IMR-90 (cell line): ENCODE results near the gene RTN3. TPM values are rescaled to one million over a fixed set of nuclear protein-coding genes. Genes with fewer than 3 reads are reported as not detected.

Experiments
- ATAC-seq: fragments of 200-7000 bp; cut with Tn5 transposase; 2 replicates; pipeline ENCODE4 v1.9.1; 2020; ENCODE audit warnings: low read depth, mild to moderate bottlenecking, moderate library complexity
- BruUV-seq: library from RNA; stranded (reverse); fragments of 400-500 nt; replicated peaks from 2 replicates; lab custom pipeline; 2021; lab: Mats Ljungman, UMichigan
- CTCF ChIA-PET: fragments of 300-600 bp; formaldehyde crosslinking; extraction: SDS; loops from one replicate; lab custom pipeline; 2021; ENCODE audit warnings: antibody characterized with exemption; lab: Yijun Ruan, JAX
- POLR2A ChIA-PET: fragments of 300-600 bp; sonication (Branson Sonifier 250); formaldehyde crosslinking; loops from one replicate; lab custom pipeline; 2022; ENCODE audit warnings: antibody characterized with exemption; ENCODE audit not compliant: unreplicated experiment; lab: Charles Lee
- DNase-seq: peaks from one replicate; pipeline ENCODE4 v3.0.0; 2013
- H2AFZ ChIP-seq: replicated peaks from 2 replicates; pipeline ENCODE3; 2013; ENCODE audit warnings: low read length, mild to moderate bottlenecking; ENCODE audit not compliant: poor library complexity
- H2AK5ac ChIP-seq: 2 replicates; pipeline ENCODE4 v1.6.1; 2013; ENCODE audit warnings: low read depth, low read length, inconsistent platforms
- H2AK9ac ChIP-seq: replicated peaks from 2 replicates; pipeline ENCODE3; 2013; ENCODE audit warnings: mild to moderate bottlenecking, low read depth, low read length, moderate library complexity; ENCODE audit not compliant: poor library complexity
- H2BK120ac ChIP-seq: 2 replicates; pipeline ENCODE4 v1.6.1; 2013; ENCODE audit warnings: low read depth, low read length, inconsistent platforms
- H2BK15ac ChIP-seq: 3 replicates; pipeline ENCODE4 v1.6.1; 2013; ENCODE audit warnings: low read depth, low read length, inconsistent platforms
- H2BK20ac ChIP-seq: 2 replicates; pipeline ENCODE4 v1.6.1; 2013; ENCODE audit warnings: low read depth, mild to moderate bottlenecking, inconsistent platforms, low read length, moderate library complexity
- H2BK5ac ChIP-seq: 2 replicates; pipeline ENCODE4 v1.6.1; 2013; ENCODE audit warnings: mild to moderate bottlenecking, low read depth, low read length, inconsistent platforms; ENCODE audit not compliant: poor library complexity, severe bottlenecking
- H3K14ac ChIP-seq: replicated peaks from 2 replicates; pipeline ENCODE4 v1.6.1; 2013; ENCODE audit warnings: low read depth, low read length, inconsistent platforms
- H3K18ac ChIP-seq: 2 replicates; pipeline ENCODE4 v1.6.1; 2013; ENCODE audit warnings: low read depth, low read length, control low read depth
- H3K23ac ChIP-seq: 2 replicates; pipeline ENCODE4 v1.6.1; 2013; ENCODE audit warnings: low read depth, low read length, inconsistent platforms
- H3K27ac ChIP-seq: 2 replicates; pipeline ENCODE4 v1.5.1; 2013; ENCODE audit warnings: mild to moderate bottlenecking, control low read depth, low read length; ENCODE audit not compliant: insufficient read depth
- H3K27me3 ChIP-seq: 2 replicates; pipeline ENCODE4 v1.6.1; 2013; ENCODE audit warnings: low read length; ENCODE audit not compliant: control insufficient read depth, insufficient read depth
- H3K36me3 ChIP-seq: 2 replicates; pipeline ENCODE4 v1.6.1; 2013; ENCODE audit warnings: low read length, mixed read lengths; ENCODE audit not compliant: control insufficient read depth, insufficient read depth
- H3K4ac ChIP-seq: 2 replicates; pipeline ENCODE4 v1.6.1; 2013; ENCODE audit warnings: low read depth, low read length, inconsistent platforms
- H3K4me1 ChIP-seq: 2 replicates; pipeline ENCODE4 v1.6.1; 2013; ENCODE audit warnings: low read length, mixed read lengths; ENCODE audit not compliant: control insufficient read depth, insufficient read depth
- H3K4me2 ChIP-seq: 2 replicates; pipeline ENCODE4 v1.6.1; 2013; ENCODE audit warnings: low read depth, mild to moderate bottlenecking, control low read depth, low read length, moderate library complexity
- H3K4me3 ChIP-seq: 2 replicates; pipeline ENCODE4 v1.5.1; 2013; ENCODE audit warnings: low read depth, mild to moderate bottlenecking, control low read depth, low read length, moderate library complexity; ENCODE audit not compliant: insufficient read depth
- H3K56ac ChIP-seq: 2 replicates; pipeline ENCODE4 v1.6.1; 2013; ENCODE audit warnings: low read length, inconsistent platforms; ENCODE audit not compliant: insufficient read depth; ENCODE audit errors: extremely low read depth
- H3K79me1 ChIP-seq, 2 experiments: 2 replicates each; pipeline ENCODE4 v1.6.1; 2013; ENCODE audit warnings: low read length in 2 of 2, inconsistent platforms in 1 of 2, low read depth in 1 of 2
- H3K9ac ChIP-seq: 2 replicates; pipeline ENCODE4 v1.6.1; 2013; ENCODE audit warnings: low read depth, low read length, control low read depth
- H3K9me1 ChIP-seq: 2 replicates; pipeline ENCODE4 v1.6.1; 2013; ENCODE audit warnings: low read length, inconsistent platforms; ENCODE audit not compliant: insufficient read depth
- H3K9me3 ChIP-seq: 2 replicates; pipeline ENCODE4 v1.6.1; 2013; ENCODE audit warnings: low read length; ENCODE audit not compliant: control insufficient read depth, insufficient read depth
- H4K20me1 ChIP-seq: 2 replicates; pipeline ENCODE4 v1.6.1; 2013; ENCODE audit warnings: low read length, inconsistent platforms; ENCODE audit not compliant: insufficient read depth
- H4K5ac ChIP-seq: 2 replicates; pipeline ENCODE4 v1.6.1; 2013; ENCODE audit warnings: mild to moderate bottlenecking, low read depth, low read length, control low read depth
- H4K8ac ChIP-seq, 2 experiments: 2 replicates each; pipeline ENCODE4 v1.6.1; 2013; ENCODE audit warnings: low read depth in 2 of 2, low read length in 2 of 2, control low read depth in 1 of 2, inconsistent platforms in 1 of 2
- H4K91ac ChIP-seq: 2 replicates; pipeline ENCODE4 v1.6.1; 2013; ENCODE audit warnings: low read depth, low read length, inconsistent platforms; ENCODE audit not compliant: insufficient read depth
- BHLHE40 ChIP-seq: fragments of 150-350 bp; IDR thresholded peaks from 2 replicates; pipeline ENCODE4 v1.6.1; 2016; ENCODE audit warnings: mild to moderate bottlenecking, low read depth, low read length
- CEBPB ChIP-seq: IDR thresholded peaks from 2 replicates; pipeline ENCODE4 v1.6.1; 2012; ENCODE audit warnings: low read depth, low read length, improper control_type of control experiment
- CHD1 ChIP-seq: IDR thresholded peaks from 2 replicates; pipeline ENCODE4 v1.6.1; 2012; ENCODE audit warnings: low read depth, low read length, improper control_type of control experiment
- CTCF ChIP-seq: conservative IDR thresholded peaks from 2 replicates; pipeline ENCODE4 v1.5.1; 2012; ENCODE audit warnings: mild to moderate bottlenecking, low read depth, low read length, improper control_type of control experiment
- ELK1 ChIP-seq: fragments of 150-350 bp; IDR thresholded peaks from 2 replicates; pipeline ENCODE4 v1.6.1; 2016; ENCODE audit warnings: low read depth, mild to moderate bottlenecking, low read length, moderate library complexity, borderline replicate concordance
- FOS ChIP-seq: fragments of 150-350 bp; IDR thresholded peaks from 2 replicates; pipeline ENCODE4 v1.6.1; 2016; ENCODE audit warnings: low read depth, low read length
- MAFK ChIP-seq: IDR thresholded peaks from 2 replicates; pipeline ENCODE4 v1.6.1; 2012; ENCODE audit warnings: low read depth, low read length, improper control_type of control experiment
- MAZ ChIP-seq: IDR thresholded peaks from 2 replicates; pipeline ENCODE4 v1.6.1; 2012; ENCODE audit warnings: low read depth, mild to moderate bottlenecking, low read length, improper control_type of control experiment, moderate library complexity, borderline replicate concordance
- MXI1 ChIP-seq: IDR thresholded peaks from 2 replicates; pipeline ENCODE4 v1.6.1; 2012; ENCODE audit warnings: low read depth, mild to moderate bottlenecking, low read length, moderate library complexity, borderline replicate concordance
- NFE2L2 ChIP-seq: fragments of 150-350 bp; IDR thresholded peaks from 2 replicates; pipeline ENCODE4 v1.6.1; 2016; ENCODE audit warnings: low read depth, mild to moderate bottlenecking, low read length
- POLR2A ChIP-seq: IDR thresholded peaks from 2 replicates; pipeline ENCODE4 v1.6.1; 2012; ENCODE audit warnings: mild to moderate bottlenecking, low read depth, low read length
- RAD21 ChIP-seq: IDR thresholded peaks from 2 replicates; pipeline ENCODE4 v1.6.1; 2012; ENCODE audit warnings: low read length, improper control_type of control experiment
- RFX5 ChIP-seq: IDR thresholded peaks from 2 replicates; pipeline ENCODE4 v1.8.0; 2012; ENCODE audit warnings: low read depth, mild to moderate bottlenecking, low read length, moderate library complexity
- SMC3 ChIP-seq: fragments of 150-350 bp; IDR thresholded peaks from 2 replicates; pipeline ENCODE4 v1.6.1; 2016; ENCODE audit warnings: low read depth, mild to moderate bottlenecking, antibody characterized with exemption, low read length, moderate library complexity
- WGBS, 2 experiments: methylation state at CpG; one replicate each; pipeline versions ENCODE4 v1.1.5 to v1.1.7; 2013; ENCODE audit warnings: missing lambda C conversion rate in 2 of 2; ENCODE audit not compliant: insufficient read length in 1 of 2; ENCODE audit errors: extremely low coverage in 2 of 2; 5-methylcytosine and 5-hydroxymethylcytosine counted together
- dilution Hi-C: fragments of 300-500 bp; cut with HindIII; formaldehyde crosslinking; loops from one replicate; pipeline ENCODE4 v1.14.3; 2018; ENCODE audit warnings: low sequenced_read_pairs; ENCODE audit not compliant: unreplicated experiment
- in situ Hi-C: fragments of 300-500 bp; cut with MboI; formaldehyde crosslinking; loops from 3 replicates; pipeline ENCODE4 v1.14.3; 2019; ENCODE audit warnings: low sequenced_read_pairs, inconsistent platforms, mixed read lengths
- intact Hi-C: fragments of 100-400 bp; cut with micrococcal nuclease; formaldehyde crosslinking; loops from 2 replicates; pipeline ENCODE4 v1.10.0; 2022
- polyA plus RNA-seq, 3 experiments: library from polyadenylated mRNA; depleted of rRNA; stranded (reverse); fragments of >200 nt; gene quantifications; 2 replicates each; pipeline ENCODE4 v1.2.3, GENCODE V29; 2012; ENCODE audit warnings: low replicate concordance in 1 of 3
- total RNA-seq: library from RNA; depleted of rRNA; stranded (reverse); fragments of >200 nt; gene quantifications from 2 replicates; pipeline ENCODE4 v1.2.3, GENCODE V29; 2012
- TF ChIP-seq, protein P1 (sequence below): fragments of 150-350 bp; IDR thresholded peaks from 2 replicates; pipeline ENCODE4 v1.6.1; 2017; ENCODE audit warnings: mild to moderate bottlenecking, antibody characterized with exemption, low read length, low read depth

Gene RTN3
- total and polyA plus RNA-seq, 2 of the 4 experiments (the other 2 are of a cell fraction), result 31.2 to 64.6 TPM

- Histone ChIP-seq H3K27ac (no peak overlapping the region), H3K23ac (no peak overlapping the region), H3K14ac (no peak overlapping the region; the same call in 1 of the 2 replicates), H4K8ac (no peak overlapping the region), H2BK20ac (no peak overlapping the region), H3K4ac (no peak overlapping the region), H4K91ac (no peak overlapping the region), H2AFZ (no peak overlapping the region), H3K56ac (no peak overlapping the region), H2BK15ac (no peak overlapping the region), H3K4me2 (no peak overlapping the region), H3K18ac (no peak overlapping the region), H4K5ac (no peak overlapping the region), H3K9me3 (no peaks in the 10 kb centered on the region), H2AK5ac (no peak overlapping the region), H2BK5ac (no peak overlapping the region), H4K20me1 (peaks cover 36% of the 10 kb centered on the region), H3K9me1 (no peaks in the 10 kb centered on the region), H2BK120ac (no peak overlapping the region), H3K4me3 (no peak overlapping the region), H3K36me3 (peaks cover 2% of the 10 kb centered on the region), H3K4me1 (no peaks in the 10 kb centered on the region), H2AK9ac (no peak overlapping the region), H3K9ac (no peak overlapping the region), H3K27me3 (no peaks in the 10 kb centered on the region), H3K79me1 (peaks cover 14 to 77% of the 10 kb centered on the region in 2 experiments)
- in situ Hi-C loops, result no loop called here
- dilution Hi-C loops, result no loop called here
- BruUV-seq, result no TSS peak
- ATAC-seq, result peak; percentile 86
- WGBS, 2 experiments, result 87% methylated on average over 3 of the region's 11 CpGs; no CpG with 5 or more reads in 1 of the 2 experiments
- intact Hi-C loops, result no loop called here
- peak; percentile 83 for DNase-seq
- ChIA-PET CTCF (interaction anchor here (1.0 to 1.4 kb wide), 2 partner anchors 9 to 28 kb away, joined by 3 to 8 read pairs; no protein-coding TSS in a partner anchor), POLR2A (no interaction called here)
- TF ChIP-seq NFE2L2 (no peak), CEBPB (peak; percentile 81), FOS (no peak), BHLHE40 (no peak), CHD1 (no peak), ELK1 (no peak), MXI1 (no peak), SMC3 (peak; percentile 35), MAZ (no peak), MAFK (no peak), RAD21 (peak; percentile 50), CTCF (peak; percentile 44), RFX5 (no peak), POLR2A (no peak)
- TF ChIP-seq, protein P1, sequence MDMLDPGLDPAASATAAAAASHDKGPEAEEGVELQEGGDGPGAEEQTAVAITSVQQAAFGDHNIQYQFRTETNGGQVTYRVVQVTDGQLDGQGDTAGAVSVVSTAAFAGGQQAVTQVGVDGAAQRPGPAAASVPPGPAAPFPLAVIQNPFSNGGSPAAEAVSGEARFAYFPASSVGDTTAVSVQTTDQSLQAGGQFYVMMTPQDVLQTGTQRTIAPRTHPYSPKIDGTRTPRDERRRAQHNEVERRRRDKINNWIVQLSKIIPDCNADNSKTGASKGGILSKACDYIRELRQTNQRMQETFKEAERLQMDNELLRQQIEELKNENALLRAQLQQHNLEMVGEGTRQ, result no peak
These were observed 29.3 kb downstream of the RTN3 start for GRCh38 chr11:63710476-63711217.
